ENCODE results near the gene SLC51A.

DNA sequence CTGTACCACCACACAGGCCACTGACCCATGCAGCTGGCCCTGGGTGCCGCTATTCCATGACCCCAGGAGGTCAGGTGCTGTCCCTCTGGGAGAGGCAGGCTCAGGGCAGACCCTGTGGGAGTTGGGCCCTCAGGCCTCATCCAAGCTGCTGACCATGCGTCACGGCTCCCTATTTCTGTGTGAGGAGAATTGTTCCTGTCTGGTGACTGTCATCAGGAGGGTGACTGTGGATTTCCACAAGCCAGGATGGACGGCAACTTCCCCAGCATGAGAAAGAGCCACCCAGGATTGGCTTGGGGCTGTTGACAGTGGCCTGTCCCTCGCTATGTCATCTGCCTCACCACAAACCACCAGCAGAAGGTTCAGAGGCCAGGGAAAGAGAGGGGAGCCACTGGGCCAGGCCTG is 46.5 kb upstream of the SLC51A start:
- no peak for TF ChIP-seq CTCF (conservative IDR thresholded peaks at IDR 0.05 in 1 of 2, IDR thresholded peaks at IDR 0.05 in 1 of 2; ENCODE audit: extremely low read depth in 1 of 2, insufficient read depth in 1 of 2, low read depth in 1 of 2, low read length in 2 of 2)
- TF ChIP-seq EZH2 (IDR thresholded peaks at IDR 0.05; ENCODE audit: borderline replicate concordance, low read length) = no peak

Measured in mammary epithelial cell (primary cell).